ENCODE data around the gene ADAM17. TPM values are rescaled to one million over a fixed set of nuclear protein-coding genes. Genes with fewer than 3 reads are reported as not detected.
A peak's percentile ranks its signal among the peaks of the same experiment; 100 is the strongest.

The ADAM17 gene
- total RNA-seq, 2 experiments from 2014 or later, result 14.2 to 15.9 TPM

DNA sequence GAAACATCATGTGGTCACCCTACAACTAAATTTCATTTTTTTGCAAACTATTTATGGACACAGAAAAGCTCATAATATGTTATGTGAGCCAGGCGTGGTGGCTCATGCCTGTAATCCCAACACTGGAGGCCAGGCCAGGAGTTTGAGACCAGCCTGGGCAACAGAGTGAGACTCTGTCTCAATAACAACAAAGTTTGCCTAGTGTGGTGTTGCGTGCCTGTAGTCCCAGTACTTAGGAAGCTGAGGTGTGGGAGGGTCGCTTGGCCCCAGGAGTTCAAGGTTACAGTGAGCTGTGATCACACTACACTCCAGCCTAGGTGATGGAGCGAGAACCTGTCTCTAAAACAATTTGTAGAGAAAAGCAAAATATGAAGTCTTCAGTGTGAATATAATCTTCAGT, 75.5 kb downstream of the ADAM17 start:
- H3K27me3 Mint-ChIP-seq, result no peaks in the 10 kb centered on the region
- H3K4me1 Mint-ChIP-seq (ENCODE audit: low read depth), result peaks cover 40% of the 10 kb centered on the region
- TF ChIP-seq, protein P1, sequence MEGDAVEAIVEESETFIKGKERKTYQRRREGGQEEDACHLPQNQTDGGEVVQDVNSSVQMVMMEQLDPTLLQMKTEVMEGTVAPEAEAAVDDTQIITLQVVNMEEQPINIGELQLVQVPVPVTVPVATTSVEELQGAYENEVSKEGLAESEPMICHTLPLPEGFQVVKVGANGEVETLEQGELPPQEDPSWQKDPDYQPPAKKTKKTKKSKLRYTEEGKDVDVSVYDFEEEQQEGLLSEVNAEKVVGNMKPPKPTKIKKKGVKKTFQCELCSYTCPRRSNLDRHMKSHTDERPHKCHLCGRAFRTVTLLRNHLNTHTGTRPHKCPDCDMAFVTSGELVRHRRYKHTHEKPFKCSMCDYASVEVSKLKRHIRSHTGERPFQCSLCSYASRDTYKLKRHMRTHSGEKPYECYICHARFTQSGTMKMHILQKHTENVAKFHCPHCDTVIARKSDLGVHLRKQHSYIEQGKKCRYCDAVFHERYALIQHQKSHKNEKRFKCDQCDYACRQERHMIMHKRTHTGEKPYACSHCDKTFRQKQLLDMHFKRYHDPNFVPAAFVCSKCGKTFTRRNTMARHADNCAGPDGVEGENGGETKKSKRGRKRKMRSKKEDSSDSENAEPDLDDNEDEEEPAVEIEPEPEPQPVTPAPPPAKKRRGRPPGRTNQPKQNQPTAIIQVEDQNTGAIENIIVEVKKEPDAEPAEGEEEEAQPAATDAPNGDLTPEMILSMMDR (IDR thresholded peaks at IDR 0.05), result no peak
- DNase-seq, result no peak
- ChIA-PET CTCF (no interaction called here), POLR2A (interaction anchor here (0.6 kb wide), 1 partner anchor 71 kb away, joined by 3 read pairs; no protein-coding TSS in a partner anchor)
- H3K36me3 Mint-ChIP-seq (ENCODE audit: low read depth), result peaks cover 58% of the 10 kb centered on the region
- ATAC-seq, result no peak
- H3K4me3 Mint-ChIP-seq, result no peak overlapping the region
- peak overlapping the region; percentile 69 for H3K27ac Mint-ChIP-seq
- H3K9me3 Mint-ChIP-seq, result no peaks in the 10 kb centered on the region
- intact Hi-C loops (cut with micrococcal nuclease), result no loop called here

DNA sequence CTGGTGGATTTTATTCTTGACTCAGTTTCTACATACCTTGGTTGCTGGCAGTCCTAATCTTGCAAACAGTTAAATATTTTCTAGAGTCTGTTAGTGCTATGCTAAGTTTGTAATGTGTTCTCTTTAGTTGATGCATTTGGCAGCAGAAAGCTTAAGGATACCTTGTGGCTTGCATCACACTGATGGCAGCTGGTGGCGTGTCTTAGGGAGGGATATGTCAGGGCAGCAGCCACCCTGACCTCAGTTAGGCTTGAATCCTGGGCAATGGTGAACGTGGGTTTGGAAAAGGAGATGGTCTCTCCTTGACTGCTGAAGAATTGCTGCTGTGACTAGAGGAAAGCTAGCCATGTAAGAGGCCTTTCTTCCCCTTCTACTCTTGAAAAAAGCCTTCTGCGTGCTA, 77.1 kb downstream of the ADAM17 start:
- H3K36me3 Mint-ChIP-seq (ENCODE audit: low read depth), result peaks cover 48% of the 10 kb centered on the region
- H3K4me3 Mint-ChIP-seq, result no peak overlapping the region
- peaks cover 40% of the 10 kb centered on the region for H3K4me1 Mint-ChIP-seq (ENCODE audit: low read depth)
- H3K27ac Mint-ChIP-seq, result peak overlapping the region; percentile 28
- H3K9me3 Mint-ChIP-seq, result no peaks in the 10 kb centered on the region
- no peaks in the 10 kb centered on the region for H3K27me3 Mint-ChIP-seq
- DNase-seq, result no peak
- no peak for ATAC-seq
- POLR2A ChIA-PET, result no interaction called here
- TF ChIP-seq, protein P1 (IDR thresholded peaks at IDR 0.05), result no peak
- CTCF ChIA-PET, result no interaction called here
- intact Hi-C loops (cut with micrococcal nuclease), result no loop called here

DNA sequence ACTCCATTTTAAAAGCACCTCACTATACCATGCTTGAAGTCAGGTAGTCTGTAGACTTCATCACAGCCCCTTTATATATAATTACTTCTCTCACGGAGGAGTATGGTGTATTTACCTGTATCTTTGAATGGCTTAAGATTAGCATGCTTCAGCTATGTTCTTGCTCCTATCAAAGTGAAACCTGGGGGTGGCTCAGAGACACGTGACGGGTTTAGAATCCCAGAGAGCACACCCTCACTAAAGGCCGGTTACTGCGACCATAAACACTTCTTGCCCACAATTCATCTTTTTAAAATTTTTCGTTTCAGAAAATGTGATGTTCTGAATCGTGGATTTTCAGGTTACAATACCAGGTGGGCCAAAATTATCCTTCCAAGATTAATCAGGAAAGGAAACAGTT, 77.7 kb downstream of the ADAM17 start:
- intact Hi-C loops (cut with micrococcal nuclease), result no loop called here
- Mint-ChIP-seq H3K4me3 (no peak overlapping the region), H3K27me3 (no peaks in the 10 kb centered on the region), H3K36me3 (ENCODE audit: low read depth) (peaks cover 50% of the 10 kb centered on the region), H3K4me1 (ENCODE audit: low read depth) (peaks cover 44% of the 10 kb centered on the region), H3K9me3 (no peaks in the 10 kb centered on the region), H3K27ac (peak overlapping the region; percentile 30)
- ATAC-seq (no peak), DNase-seq (peak; percentile 30)
- POLR2A ChIA-PET, result no interaction called here
- TF ChIP-seq, protein P1 (IDR thresholded peaks at IDR 0.05), result no peak
- CTCF ChIA-PET, result interaction anchor here (1.8 kb wide), 1 partner anchor 78 kb away, joined by 6 read pairs; the partner anchor contains the start of gene ADAM17

DNA sequence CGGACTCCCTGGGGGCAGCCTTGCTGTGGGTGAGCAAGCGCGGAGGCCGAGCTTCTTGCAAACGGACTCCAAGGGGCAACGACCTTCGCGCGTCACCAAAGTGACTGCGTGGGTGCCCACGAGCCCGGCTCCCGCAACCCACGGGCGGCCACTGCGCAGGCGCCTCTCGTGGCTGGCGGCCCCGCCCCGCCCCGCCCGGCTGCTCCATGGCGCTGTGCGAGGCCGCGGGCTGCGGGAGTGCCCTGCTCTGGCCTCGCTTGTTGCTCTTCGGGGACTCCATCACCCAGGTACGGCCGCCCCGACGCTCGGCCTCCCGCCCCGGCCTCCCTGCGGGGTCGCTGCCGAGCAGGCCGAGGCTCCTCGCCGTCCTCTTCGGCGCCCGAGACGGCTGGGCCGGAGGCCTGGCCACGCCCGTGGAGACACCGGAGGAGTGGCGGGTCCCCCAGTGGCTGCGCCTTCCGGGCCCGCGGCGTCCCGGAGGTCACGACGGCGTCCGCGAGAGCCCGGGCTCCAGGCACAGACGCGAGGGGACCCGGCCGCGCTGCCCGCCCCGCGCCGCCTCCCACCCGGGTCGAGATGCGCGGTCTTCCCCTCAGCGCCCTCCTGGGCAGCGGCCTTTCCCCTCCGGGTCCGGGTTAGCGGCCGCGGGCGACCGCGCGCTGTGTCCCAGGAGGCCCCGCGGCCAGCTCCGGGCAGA, 81.1 kb downstream of the ADAM17 start, which contains the start of gene IAH1:
IAH1 (plus strand) TSS at position 191 of the 697 bp plus-strand sequence; CDS start at position 207, 16 bp downstream.
- Mint-ChIP-seq H3K36me3 (ENCODE audit: low read depth) (peaks cover 48% of the 10 kb centered on the region), H3K9me3 (no peaks in the 10 kb centered on the region), H3K27me3 (no peaks in the 10 kb centered on the region), H3K27ac (peak within 1 kb of the TSS; percentile 83), H3K4me1 (ENCODE audit: low read depth) (peaks cover 40% of the 10 kb centered on the region), H3K4me3 (peak within 1 kb of the TSS; percentile 82)
- ChIA-PET CTCF (interaction anchor here (0.6 to 1.4 kb wide), 5 partner anchors 16 to 280 kb away, joined by 3 read pairs; partner anchors contain the start of gene ADAM17), POLR2A (interaction anchor here (0.6 to 2.6 kb wide), 10 partner anchors 10 to 368 kb away, joined by 3 to 19 read pairs (median 4); partner anchors contain the start of genes ADAM17, CPSF3 and ITGB1BP1)
- intact Hi-C loops (cut with micrococcal nuclease), result loop anchor here (5.0 kb wide), 1 partner anchor 78 kb away; no protein-coding TSS in a partner anchor
- TF ChIP-seq, protein P1 (IDR thresholded peaks at IDR 0.05), result no peak
- peak; percentile 63 for DNase-seq
- ATAC-seq, result peak; percentile 80

DNA sequence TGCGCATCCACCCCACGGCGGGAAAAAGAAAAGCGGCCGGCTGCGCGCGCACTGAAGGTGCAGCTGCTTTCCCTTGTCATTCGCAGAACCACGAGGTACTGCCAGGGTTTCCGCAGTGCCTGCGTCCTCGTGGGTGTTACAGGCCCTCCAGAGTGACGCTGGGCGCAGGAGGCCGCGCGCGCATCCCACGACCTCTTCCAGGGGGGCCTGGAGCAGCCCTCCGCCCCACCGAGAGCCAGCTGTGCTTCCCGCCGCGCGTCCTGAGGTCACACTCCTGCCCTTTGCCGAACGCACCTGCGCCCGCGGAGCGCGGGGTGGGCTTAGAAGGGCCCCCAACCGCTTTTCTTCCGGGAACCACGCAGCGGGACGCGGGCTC, 81.7 kb downstream of the ADAM17 start:
- TF ChIP-seq, protein P1 (IDR thresholded peaks at IDR 0.05), result no peak
- DNase-seq (peak; percentile 72), ATAC-seq (peak; percentile 59)
- Mint-ChIP-seq H3K36me3 (ENCODE audit: low read depth) (peaks cover 44% of the 10 kb centered on the region), H3K27me3 (no peaks in the 10 kb centered on the region), H3K4me1 (ENCODE audit: low read depth) (peaks cover 40% of the 10 kb centered on the region), H3K27ac (peak overlapping the region; percentile 83), H3K4me3 (peak overlapping the region; percentile 72), H3K9me3 (no peaks in the 10 kb centered on the region)
- CTCF ChIA-PET, result interaction anchor here (1.2 to 1.4 kb wide), 3 partner anchors 17 to 81 kb away, joined by 3 read pairs; partner anchors contain the start of gene ADAM17
- intact Hi-C loops (cut with micrococcal nuclease), result loop anchor here (5.0 kb wide), 1 partner anchor 78 kb away; no protein-coding TSS in a partner anchor
- POLR2A ChIA-PET, result interaction anchor here (0.7 to 2.6 kb wide), 10 partner anchors 8 to 279 kb away, joined by 3 to 19 read pairs (median 4); partner anchors contain the start of genes ADAM17, CPSF3 and ITGB1BP1

All from activated CD8-positive, alpha-beta T cell treated with anti-CD3 and anti-CD28 coated beads for 36 hours (primary cell).